PFSK-1 (cell line): Measurements from ENCODE around the gene CHPF2.
A peak's percentile ranks its signal among the peaks of the same experiment; 100 is the strongest.

Source experiments
- FOXP2 ChIP-seq: optimal IDR thresholded peaks from 2 replicates; pipeline ENCODE3; 2011; ENCODE audit warnings: borderline replicate concordance, control low read depth, inconsistent platforms; ENCODE audit not compliant: insufficient read depth; ENCODE audit errors: extremely low read length, extremely low read depth
- POLR2AphosphoS5 ChIP-seq: IDR thresholded peaks from 2 replicates; pipeline ENCODE4 v1.6.1; 2012; ENCODE audit warnings: low read depth, mild to moderate bottlenecking, control low read depth, low read length, moderate library complexity
- REST ChIP-seq, 2 experiments: IDR thresholded peaks; 2 replicates each; pipeline versions ENCODE4 v1.6.1 to v1.8.0; 2011 to 2012; ENCODE audit warnings: low read depth in 2 of 2, low read length in 2 of 2, control low read depth in 1 of 2, inconsistent platforms in 1 of 2, mild to moderate bottlenecking in 1 of 2, moderate library complexity in 1 of 2; ENCODE audit not compliant: insufficient read depth in 1 of 2
- SIN3A ChIP-seq: IDR thresholded peaks from 2 replicates; pipeline ENCODE4 v1.6.1; 2012; ENCODE audit warnings: mild to moderate bottlenecking, low read length, moderate library complexity, borderline replicate concordance; ENCODE audit not compliant: insufficient read depth
- TAF1 ChIP-seq: IDR thresholded peaks from 2 replicates; pipeline ENCODE4 v1.6.1; 2012; ENCODE audit warnings: low read length, control low read depth, borderline replicate concordance; ENCODE audit not compliant: insufficient read depth

Gene CHPF2

GRCh38 chr7:151232917-151233701 lies 826 bp downstream of the CHPF2 start:
- TF ChIP-seq TAF1: peak; percentile 28; the same call in 1 of the 2 replicates
- no peak for TF ChIP-seq POLR2AphosphoS5

- no peak for TF ChIP-seq REST (IDR thresholded peaks at IDR 0.05; ENCODE audit: insufficient read depth in 1 of 2, low read depth in 2 of 2, low read length in 2 of 2)
- no peak for TF ChIP-seq FOXP2
- TF ChIP-seq SIN3A: no peak
- no peak for TF ChIP-seq TAF1
- TF ChIP-seq POLR2AphosphoS5: no peak
Observed at GRCh38 chr7:151233804-151234203, 1.5 kb downstream of the CHPF2 start.

GRCh38 chr7:151235091-151235787 lies 3.0 kb downstream of the CHPF2 start:
- no peak for TF ChIP-seq POLR2AphosphoS5
- TF ChIP-seq REST (IDR thresholded peaks at IDR 0.05; ENCODE audit: insufficient read depth in 1 of 2, low read depth in 2 of 2, low read length in 2 of 2): no peak
- TF ChIP-seq FOXP2: no peak
- TF ChIP-seq SIN3A: no peak
- no peak for TF ChIP-seq TAF1

DNA sequence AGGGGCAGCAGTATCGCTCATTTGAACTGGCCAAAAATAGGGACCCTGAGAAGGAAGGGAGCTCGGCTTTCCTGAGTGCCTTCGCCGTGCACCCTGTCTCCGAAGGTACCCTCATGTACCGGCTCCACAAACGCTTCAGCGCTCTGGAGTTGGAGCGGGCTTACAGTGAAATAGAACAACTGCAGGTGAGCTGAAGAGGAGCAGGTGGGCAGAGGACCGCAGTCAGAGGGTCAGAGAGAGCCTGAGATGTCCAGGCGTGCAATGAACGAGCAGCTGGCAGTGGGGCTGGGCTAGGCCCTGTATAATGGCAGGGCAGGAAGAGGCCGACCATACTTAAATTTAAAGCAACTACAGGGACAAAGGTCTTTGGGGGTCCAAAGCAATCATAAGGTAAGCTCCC lies 4.1 kb downstream of the CHPF2 start:
- TF ChIP-seq REST (IDR thresholded peaks at IDR 0.05; ENCODE audit: insufficient read depth in 1 of 2, low read depth in 2 of 2, low read length in 2 of 2) (no peak), FOXP2 (no peak), TAF1 (no peak)

DNA sequence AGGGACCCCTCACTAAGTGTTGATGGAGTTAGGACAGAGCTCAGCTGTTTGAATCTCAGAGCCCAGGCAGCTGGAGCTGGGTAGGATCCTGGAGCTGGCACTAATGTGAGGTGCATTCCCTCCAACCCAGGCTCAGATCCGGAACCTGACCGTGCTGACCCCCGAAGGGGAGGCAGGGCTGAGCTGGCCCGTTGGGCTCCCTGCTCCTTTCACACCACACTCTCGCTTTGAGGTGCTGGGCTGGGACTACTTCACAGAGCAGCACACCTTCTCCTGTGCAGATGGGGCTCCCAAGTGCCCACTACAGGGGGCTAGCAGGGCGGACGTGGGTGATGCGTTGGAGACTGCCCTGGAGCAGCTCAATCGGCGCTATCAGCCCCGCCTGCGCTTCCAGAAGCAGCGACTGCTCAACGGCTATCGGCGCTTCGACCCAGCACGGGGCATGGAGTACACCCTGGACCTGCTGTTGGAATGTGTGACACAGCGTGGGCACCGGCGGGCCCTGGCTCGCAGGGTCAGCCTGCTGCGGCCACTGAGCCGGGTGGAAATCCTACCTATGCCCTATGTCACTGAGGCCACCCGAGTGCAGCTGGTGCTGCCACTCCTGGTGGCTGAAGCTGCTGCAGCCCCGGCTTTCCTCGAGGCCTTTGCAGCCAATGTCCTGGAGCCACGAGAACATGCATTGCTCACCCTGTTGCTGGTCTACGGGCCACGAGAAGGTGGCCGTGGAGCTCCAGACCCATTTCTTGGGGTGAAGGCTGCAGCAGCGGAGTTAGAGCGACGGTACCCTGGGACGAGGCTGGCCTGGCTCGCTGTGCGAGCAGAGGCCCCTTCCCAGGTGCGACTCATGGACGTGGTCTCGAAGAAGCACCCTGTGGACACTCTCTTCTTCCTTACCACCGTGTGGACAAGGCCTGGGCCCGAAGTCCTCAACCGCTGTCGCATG lies 5.2 kb downstream of the CHPF2 start:
- TF ChIP-seq POLR2AphosphoS5 (no peak), REST (IDR thresholded peaks at IDR 0.05; ENCODE audit: insufficient read depth in 1 of 2, low read depth in 2 of 2, low read length in 2 of 2) (no peak), SIN3A (no peak), TAF1 (no peak), FOXP2 (no peak)
